ENCODE results near the gene RGMA.

Gene RGMA

GRCh38 chr15:93088981-93089726 lies at the start of gene RGMA:
RGMA (minus strand) TSS chr15:93089211; CDS start chr15:93088932, 279 bp downstream.
- peak in 1 of 2 experiments; percentile 35 for DNase-seq

DNA sequence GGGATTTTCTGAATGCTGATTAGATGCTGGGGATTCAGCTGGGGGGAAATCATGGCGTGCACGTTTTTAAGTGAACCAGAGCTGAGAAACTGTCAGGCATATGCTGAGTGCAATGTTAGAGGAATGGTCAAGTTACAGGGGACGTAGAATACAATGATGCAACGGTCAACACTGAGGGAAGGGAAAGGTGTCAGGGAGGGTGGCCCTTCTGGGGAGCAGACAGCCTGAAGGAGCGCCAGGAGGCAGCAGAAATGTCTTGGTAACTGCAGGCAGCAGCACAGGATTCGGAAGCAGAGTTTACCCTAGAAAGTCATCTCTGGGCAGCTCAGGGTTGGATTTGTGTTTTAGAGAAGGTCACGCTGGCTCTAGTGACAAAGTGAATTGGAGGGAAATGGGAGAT lies 47.6 kb upstream of the RGMA start:
- DNase-seq = no peak

GRCh38 chr15:93135997-93136397 lies 47.0 kb upstream of the RGMA start:
- DNase-seq = no peak

GRCh38 chr15:93135459-93135858 lies 46.4 kb upstream of the RGMA start:
- DNase-seq = no peak

DNA sequence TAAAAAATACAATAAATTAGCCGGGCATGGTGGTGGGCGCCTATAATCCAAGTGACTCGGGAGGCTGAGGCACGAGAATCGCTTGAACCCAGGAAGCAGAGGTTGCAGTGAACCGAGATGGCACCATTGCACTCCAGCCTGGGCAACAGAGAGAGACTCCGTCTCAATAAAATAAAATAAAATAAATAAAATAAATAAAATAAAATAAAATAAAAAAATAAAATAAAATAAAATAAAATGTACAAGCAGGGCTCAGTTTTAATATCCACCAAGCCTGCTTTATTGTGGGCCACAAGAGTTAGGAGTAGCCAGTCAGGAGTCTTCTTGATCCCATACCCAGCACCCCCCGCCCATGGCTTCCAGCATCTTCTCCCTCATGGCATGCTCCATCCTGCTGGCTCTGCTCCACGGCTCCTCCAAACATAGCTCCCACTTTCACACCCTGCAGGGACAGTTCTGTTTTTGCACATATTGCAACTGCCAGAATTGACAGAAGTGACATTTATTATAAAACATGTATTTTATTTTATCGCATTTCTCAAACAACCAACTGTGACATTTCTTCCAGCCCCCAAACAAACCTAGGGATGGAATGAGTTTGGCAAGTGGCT lies 42.6 kb upstream of the RGMA start:
- DNase-seq = no peak

DNA sequence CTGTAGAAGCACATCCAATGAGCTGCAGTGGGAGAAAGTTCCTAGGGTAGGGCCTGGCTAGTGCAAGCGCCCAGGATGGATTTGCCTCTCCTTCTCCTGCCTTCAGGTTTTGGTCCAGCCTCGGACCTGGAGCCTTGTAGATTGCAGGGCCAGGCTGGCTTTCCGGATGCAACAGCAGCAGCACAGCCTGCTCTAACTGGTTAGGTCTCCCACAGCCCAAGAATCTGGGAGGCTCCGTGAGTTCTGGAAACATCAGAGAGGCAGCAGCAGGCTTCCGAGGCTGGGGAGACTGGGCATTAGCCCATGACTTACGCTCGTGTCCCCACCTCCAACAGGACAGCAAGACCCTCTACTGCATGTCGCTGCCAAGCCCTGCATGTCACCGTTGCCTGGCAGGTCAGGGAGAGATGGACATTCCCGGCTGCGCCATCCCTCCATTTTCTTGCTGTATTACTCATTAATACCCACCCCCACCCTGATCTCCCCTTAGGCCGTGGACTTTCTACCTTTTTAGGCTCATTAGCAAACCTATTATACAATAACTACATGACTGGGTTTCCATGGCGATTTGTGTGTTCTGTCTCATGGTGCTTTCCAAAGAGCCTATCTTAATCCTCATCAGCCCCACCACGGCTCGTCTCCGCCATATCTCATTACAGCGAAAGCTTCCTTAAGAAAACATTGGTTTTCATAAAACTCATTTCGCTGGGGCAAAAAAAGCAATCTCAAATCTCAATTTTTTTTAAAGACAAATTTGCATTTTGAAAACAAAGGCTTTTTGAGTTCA lies 40.9 kb upstream of the RGMA start:
- no peak for DNase-seq

DNA sequence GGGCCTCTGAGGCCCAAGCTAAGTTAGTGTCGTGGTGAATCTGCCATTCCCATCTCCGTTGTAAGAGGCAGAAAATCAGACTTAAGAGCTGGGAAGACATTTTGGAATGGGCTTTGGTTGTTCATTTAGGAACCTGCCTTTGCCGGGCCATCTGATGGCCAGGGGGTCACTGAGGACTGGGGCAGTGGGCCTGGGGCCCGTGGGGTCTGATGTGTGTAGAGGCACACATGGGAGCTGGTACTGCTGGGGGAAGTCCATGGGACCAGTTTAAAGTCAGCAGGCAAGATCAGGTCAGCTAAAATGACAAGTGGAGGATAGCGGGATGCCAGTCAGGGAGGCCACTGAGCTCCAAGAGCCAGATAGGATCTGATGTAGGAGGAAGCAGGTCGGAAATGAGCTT lies 38.3 kb upstream of the RGMA start:
- no peak for DNase-seq

DNA sequence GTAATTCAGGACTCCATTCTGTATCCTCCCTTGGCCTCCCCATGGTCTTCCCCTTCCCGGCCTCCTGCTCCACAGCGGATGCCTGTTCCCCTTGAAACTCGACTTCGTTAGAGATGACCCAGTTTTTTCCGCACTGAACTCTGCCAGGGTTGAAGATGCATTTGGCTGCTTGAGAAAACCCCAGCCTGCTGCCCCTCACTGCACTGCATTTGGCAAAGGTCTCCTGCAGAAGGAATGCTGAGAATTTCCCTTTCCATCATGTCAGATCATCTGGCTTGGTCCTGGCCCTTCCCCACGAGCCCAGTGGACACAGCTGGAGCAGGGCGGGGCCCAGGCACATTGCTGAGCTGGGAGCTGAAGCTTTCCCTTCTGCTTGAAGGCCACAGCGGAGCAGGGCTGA lies 37.6 kb upstream of the RGMA start:
- no peak for DNase-seq

DNA sequence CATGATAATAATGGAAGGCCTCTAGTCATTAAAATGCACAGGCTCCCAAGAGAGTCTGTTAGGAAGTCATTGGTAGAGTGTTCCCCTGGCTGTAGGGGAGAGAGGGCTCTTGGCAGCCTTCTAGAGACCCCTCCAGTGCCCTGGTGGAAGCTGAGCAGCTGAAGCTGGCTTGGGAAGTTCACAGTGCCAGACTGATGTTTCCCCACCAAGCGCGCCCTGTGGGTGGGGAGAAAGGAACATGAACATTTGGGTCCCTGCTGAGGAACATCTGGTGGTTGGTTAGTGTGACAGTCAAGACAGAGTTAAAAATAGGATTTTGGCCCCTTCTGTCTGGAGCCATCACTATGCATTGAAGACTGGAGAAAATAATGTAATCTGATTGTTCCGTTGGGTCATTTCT lies 37.1 kb upstream of the RGMA start:
- no peak for DNase-seq

- DNase-seq = no peak
These were observed 35.1 kb upstream of the RGMA start for GRCh38 chr15:93124126-93124525.

DNA sequence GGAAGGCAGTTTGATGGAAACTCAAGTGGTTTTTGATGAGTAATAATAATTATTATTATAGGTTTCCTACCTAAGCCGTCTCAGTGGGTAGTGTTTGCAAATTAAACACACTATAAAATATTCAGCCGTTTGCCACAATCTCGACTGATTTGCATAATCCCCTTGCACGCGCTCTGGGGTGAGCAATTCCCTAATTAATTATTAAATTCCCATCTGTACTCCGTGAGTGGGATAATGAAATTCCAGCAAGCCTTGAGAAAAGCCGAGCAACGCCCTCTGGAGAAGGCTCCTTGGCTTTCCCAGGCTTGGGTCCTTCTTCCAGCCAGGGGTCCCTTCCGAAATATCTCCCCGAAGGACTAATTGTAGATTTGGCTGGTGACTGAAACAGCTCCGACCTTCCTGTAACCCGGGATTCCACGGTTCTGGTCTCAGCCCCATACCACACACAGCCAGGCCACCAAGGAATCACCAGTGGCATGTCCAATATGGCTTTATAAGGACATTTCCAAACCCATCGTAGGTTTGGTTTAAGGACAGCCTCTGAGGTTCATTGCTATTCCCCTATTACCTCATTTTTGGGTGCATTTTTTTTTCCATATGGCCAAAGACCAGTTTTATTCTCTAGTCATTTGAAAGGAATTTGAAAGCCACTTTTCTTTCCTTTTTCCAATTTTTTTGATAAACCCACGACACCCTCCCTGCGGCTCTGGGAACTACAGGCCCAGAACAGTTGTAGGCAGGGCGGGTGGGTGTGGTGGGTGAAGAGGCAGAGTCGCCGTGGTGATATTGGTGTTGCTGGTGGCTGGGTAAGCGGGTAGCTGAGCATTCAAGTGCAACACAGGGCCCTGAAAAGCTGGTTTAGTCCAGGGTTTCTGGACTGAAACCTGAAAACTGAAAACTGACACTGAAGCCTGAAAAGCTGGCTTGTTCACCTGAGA lies 33.2 kb upstream of the RGMA start:
- DNase-seq = no peak

GRCh38 chr15:93121107-93121506 lies 32.1 kb upstream of the RGMA start:
- DNase-seq = no peak

DNA sequence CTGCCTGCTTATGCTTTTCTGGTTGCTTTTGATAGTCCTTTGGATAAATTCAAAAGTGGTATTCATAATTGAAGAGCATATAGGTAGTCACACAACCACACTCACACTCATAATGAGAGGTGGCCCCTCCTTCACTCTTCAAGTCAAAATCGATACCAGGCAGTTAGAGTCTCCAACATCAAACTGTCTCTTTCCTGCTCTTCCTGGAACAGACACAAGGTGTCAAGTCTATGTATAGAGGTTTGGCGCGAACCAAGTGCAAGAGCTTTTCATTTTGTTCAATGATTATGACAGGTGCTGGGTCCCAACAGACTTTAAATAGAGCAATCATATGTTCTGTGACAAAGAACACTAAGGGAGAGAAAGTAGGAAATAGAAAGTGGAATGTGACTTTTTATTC lies 29.9 kb upstream of the RGMA start:
- DNase-seq = no peak

DNA sequence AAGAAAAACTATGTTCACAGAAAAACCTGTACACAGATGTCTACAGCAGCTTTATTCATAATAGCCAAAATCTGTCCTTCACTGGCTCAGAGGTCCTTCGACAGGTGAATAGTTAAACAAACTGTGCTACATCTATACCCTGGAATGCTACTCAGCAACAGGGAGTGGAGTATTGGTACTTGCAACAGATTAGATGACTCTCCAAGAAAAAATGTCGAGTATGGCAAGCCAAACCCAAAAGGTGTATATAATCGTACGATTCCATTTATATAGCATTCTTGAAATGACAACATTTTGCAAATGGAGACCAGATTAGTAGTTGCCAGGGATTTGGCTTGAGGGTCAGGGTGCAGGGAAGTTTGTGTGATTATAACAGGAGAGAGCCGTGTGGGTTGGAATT lies 22.4 kb upstream of the RGMA start:
- no peak for DNase-seq

DNA sequence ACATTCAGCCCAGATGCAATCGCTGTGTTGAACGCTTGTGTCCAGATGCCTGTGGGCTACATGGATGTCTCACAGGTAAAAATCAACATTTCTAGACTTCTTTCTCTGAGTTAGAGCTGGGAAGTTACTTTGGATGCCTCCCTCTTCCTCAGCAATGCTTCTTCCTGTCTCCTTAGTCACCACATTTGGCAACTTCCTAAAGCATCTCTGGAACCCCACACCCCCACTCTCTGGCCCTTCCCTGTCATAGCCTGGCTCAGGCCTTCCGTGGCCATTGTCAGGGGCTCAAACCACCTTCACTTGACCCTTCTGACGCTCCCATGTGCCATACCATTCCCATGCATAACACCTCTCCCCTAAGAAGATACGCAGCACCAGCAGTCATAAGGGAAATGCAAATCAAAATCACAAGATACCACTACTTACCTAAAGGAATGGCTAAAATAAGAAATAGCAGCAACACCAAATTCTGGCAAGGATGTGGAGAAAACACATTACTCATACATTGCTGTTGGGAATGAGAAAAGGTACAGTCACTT lies 21.6 kb upstream of the RGMA start:
- no peak for DNase-seq

GRCh38 chr15:93109336-93110102 lies 20.5 kb upstream of the RGMA start:
- no peak for DNase-seq

DNA sequence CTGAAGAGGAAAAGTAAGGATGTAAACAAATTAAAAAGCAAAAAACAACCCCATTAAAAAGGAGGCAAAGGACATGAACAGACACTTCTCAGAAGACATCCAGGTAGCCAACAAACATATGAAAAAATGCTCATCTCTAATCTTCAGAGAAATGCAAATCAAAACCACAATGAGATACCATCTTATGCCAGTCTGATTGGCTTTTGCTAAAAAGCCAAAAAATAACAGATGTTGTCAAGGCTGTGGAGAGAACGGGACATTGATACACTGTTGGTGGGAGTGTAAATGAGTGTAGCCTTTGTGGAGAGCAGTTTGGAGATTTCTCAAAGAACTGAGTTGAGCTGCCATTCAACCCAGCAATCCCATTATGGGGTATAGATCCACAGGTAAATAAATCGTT lies 18.6 kb upstream of the RGMA start:
- DNase-seq = no peak

DNA sequence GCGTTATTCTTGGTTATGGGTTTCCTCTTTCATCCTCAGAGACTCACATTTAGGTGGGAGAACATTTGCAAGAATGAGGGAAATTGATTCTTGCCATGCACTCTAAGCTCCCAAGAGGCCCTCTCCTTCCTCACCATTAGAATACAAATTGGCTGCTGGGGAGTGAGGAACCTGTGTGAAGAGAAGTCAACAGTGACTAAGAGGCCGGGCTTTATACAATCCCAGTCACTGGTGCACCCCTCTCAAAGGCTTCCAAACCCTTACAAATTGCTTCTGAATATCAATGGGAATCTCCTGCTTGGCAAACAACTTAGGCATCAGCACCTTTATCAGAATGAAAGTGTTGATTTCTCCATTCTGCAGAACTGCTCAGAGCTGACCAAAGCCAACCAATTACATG lies 16.5 kb upstream of the RGMA start:
- DNase-seq = no peak

- no peak for DNase-seq
These were observed 14.8 kb upstream of the RGMA start for GRCh38 chr15:93103823-93104222.

DNA sequence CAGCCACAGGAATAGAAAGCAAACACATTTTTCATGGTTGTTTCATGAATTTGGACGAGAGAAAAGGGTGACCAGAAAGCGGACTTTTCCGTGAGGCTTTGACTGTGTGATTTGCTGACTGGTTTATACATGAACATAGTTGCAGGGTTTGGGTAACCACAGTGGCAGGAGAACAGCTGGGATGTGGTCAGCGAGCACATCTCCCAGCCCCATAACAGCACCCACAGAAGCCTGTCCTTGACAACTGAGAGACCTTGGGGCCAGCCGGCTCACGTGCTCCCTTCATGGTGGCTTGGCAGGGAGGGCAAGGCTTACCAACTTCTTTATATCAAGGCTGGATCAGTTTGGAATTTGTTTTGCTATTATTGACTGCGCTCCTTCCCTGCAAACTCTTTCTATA lies 13.2 kb upstream of the RGMA start:
- DNase-seq = no peak

GRCh38 chr15:93093765-93094164 lies 4.8 kb upstream of the RGMA start:
- DNase-seq = no peak

DNA sequence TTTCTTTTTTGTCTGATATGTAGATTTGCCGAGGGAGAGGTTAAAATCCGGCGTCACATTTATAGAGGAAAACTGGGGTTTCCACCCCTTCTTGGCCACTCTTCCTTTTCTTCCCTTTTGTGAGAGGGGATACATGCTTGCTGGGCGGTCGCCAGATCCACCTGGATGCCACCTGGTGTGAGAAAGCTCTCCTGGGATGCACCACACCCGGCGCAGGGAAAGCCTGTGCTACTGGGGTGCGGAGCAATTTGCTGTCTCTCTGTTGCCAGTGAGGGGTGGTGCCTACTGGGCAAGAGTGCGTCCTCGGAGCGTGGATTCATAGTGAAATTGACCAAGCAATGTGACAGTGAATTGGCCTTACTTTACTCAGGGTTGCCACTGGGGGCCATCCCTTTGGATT lies 2.5 kb upstream of the RGMA start:
- no peak for DNase-seq
